Transverse colon (tissue), 4 donors: ENCODE measurements around the gene ZNF417. TPM values are rescaled to one million over a fixed set of nuclear protein-coding genes. Genes with fewer than 3 reads are reported as not detected.
"Not testable (repeated sequence)": the region's sequence is repeated elsewhere in the genome, so short reads cannot be mapped to it uniquely, and the experiment has no call there.

Experiments used
- DNase-seq: peaks from one replicate; pipeline ENCODE4 v3.0.0-alpha.2; 2019
- H3K27ac ChIP-seq, 4 donors: fragments of 200-600 bp; sonication (generic); 2 replicates each; pipeline ENCODE4 v1.5.1; 2016 to 2018; ENCODE audit warnings: inconsistent platforms in 4 of 4
- H3K27me3 ChIP-seq: fragments of 200-600 bp; sonication (generic); 2 replicates; pipeline ENCODE4 v1.5.1; 2017; ENCODE audit warnings: inconsistent platforms
- H3K36me3 ChIP-seq, 4 donors: fragments of 200-600 bp; sonication (generic); 2 replicates each; pipeline ENCODE4 v1.5.1; 2017 to 2019; ENCODE audit warnings: inconsistent platforms in 4 of 4
- H3K4me1 ChIP-seq, 4 donors: fragments of 200-600 bp; sonication (generic); 2 replicates each; pipeline ENCODE4 v1.5.1; 2017 to 2020; ENCODE audit warnings: inconsistent platforms in 4 of 4
- H3K4me3 ChIP-seq, 4 donors: fragments of 200-600 bp; sonication (generic); 1 replicate in 1 of 4; 2 replicates in 3 of 4; pipeline versions ENCODE4 v1.5.1 to v1.6.1; 2017 to 2019; ENCODE audit warnings: inconsistent platforms in 4 of 4
- H3K9me3 ChIP-seq, 2 donors: fragments of 200-600 bp; sonication (generic); 2 replicates each; pipeline ENCODE4 v1.5.1; 2017 to 2019; ENCODE audit warnings: inconsistent platforms in 2 of 2
- EP300 ChIP-seq: sonication (generic); formaldehyde crosslinking; IDR thresholded peaks from one replicate; pipeline ENCODE4 v1.6.1; 2017; ENCODE audit warnings: antibody characterized with exemption, low read depth
- POLR2A ChIP-seq: fragments of 450-650 bp; IDR thresholded peaks from one replicate; pipeline ENCODE4 v1.6.1; 2016; ENCODE audit warnings: antibody characterized with exemption, mild to moderate bottlenecking, moderate library complexity
- POLR2AphosphoS5 ChIP-seq, 3 donors: sonication (generic); formaldehyde crosslinking; IDR thresholded peaks; one replicate each; pipeline ENCODE4 v1.6.1; 2016; ENCODE audit warnings: antibody characterized with exemption in 3 of 3
- WGBS, 2 donors: methylation state at CpG; one replicate each; pipeline ENCODE4 v1.1.5; 2018; ENCODE audit warnings: low coverage in 1 of 2; 5-methylcytosine and 5-hydroxymethylcytosine counted together
- in situ Hi-C, 4 donors: fragments of 200-750 bp; cut with MboI; loops; one replicate each; pipeline versions ENCODE4 v1.15.0 to v1.15.1; 2017; ENCODE audit warnings: low sequenced_read_pairs in 3 of 4, low pct_ligation_motif_present in 1 of 4, low pct_unique_long_range_greater_than_20kb in 1 of 4
- intact Hi-C: fragments of 100-400 bp; cut with DNase I; formaldehyde crosslinking; loops from one replicate; pipeline ENCODE4 v1.15.1; 2023; ENCODE audit warnings: low total_unique reads
- total RNA-seq, 4 donors: library from RNA; depleted of rRNA; stranded (reverse); fragments of >200 nt; gene quantifications; one replicate each; pipeline ENCODE4 v1.1.0, GENCODE V29; 2016
- TF ChIP-seq, protein P1 (sequence below), 5 experiments: fragments of 200-600 bp in 3 of 5; fragments of 450-650 bp in 2 of 5; sonication (generic) in 3 of 5; IDR thresholded peaks; 1 replicate in 2 of 5; 2 replicates in 3 of 5; pipeline ENCODE4 v1.5.1; 2016 to 2017; ENCODE audit warnings: antibody characterized with exemption in 5 of 5, inconsistent platforms in 3 of 5, mild to moderate bottlenecking in 2 of 5, moderate library complexity in 1 of 5

ZNF417 gene
- total RNA-seq, 4 donors from 2014 or later = 9.8 to 119 (median 11.2) TPM

DNA sequence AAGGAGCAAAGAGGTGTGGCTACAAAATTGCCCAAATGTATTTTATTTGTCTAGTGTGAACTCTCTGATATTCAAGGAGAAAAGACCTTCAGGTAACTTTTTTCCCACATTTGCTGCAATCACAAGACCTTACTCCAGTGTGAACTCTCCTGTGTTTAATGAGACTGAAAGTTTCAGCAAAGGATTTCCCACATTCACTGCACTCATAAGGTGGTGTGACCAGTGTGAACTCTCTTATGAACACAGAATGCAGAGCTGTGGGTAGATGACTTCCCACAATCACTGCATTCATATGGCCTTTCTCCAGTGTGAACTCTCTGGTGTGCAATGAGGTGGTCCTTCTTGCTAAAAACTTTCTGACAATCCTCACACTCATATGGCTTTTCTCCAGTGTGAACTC lies 43.9 kb downstream of the ZNF417 start:
- Histone ChIP-seq H3K4me1 (no peaks in the 10 kb centered on the region), H3K27ac (no peak overlapping the region), H3K9me3 (peaks cover 60 to 88% of the 10 kb centered on the region in 2 donors), H3K27me3 (no peaks in the 10 kb centered on the region), H3K4me3 (no peak overlapping the region), H3K36me3 (peaks cover 0 to 49% (median 19%) of the 10 kb centered on the region in 4 donors)
- TF ChIP-seq POLR2A (no peak), EP300 (no peak), POLR2AphosphoS5 (IDR thresholded peaks at IDR 0.05) (no peak)
- TF ChIP-seq, protein P1, sequence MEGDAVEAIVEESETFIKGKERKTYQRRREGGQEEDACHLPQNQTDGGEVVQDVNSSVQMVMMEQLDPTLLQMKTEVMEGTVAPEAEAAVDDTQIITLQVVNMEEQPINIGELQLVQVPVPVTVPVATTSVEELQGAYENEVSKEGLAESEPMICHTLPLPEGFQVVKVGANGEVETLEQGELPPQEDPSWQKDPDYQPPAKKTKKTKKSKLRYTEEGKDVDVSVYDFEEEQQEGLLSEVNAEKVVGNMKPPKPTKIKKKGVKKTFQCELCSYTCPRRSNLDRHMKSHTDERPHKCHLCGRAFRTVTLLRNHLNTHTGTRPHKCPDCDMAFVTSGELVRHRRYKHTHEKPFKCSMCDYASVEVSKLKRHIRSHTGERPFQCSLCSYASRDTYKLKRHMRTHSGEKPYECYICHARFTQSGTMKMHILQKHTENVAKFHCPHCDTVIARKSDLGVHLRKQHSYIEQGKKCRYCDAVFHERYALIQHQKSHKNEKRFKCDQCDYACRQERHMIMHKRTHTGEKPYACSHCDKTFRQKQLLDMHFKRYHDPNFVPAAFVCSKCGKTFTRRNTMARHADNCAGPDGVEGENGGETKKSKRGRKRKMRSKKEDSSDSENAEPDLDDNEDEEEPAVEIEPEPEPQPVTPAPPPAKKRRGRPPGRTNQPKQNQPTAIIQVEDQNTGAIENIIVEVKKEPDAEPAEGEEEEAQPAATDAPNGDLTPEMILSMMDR (IDR thresholded peaks at IDR 0.05) = no peak
- no peak for DNase-seq
- intact Hi-C loops = no loop called here
- in situ Hi-C loops = no loop called here

DNA sequence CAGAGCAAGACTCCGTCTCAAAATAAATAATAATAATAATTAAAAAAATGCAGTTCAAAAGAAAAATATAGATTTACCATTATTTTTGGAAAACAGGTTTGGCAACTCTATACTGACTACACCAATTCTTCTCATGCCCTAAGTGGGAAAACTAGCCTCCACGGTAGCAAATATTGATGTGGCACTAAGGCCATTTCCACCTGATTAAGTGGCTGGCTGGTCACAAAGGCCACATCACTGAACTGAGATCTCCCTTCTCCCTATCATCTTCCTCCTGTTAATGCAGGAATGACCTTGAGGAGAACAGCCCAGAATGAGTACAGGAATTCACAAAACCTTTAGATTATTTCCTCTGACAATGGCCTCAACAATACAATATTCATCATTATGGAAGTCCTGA lies 46.2 kb downstream of the ZNF417 start:
- no peak overlapping the region for H3K27ac ChIP-seq
- intact Hi-C loops = no loop called here
- WGBS, 2 donors = 90 to 92% methylated on average over 1 to 2 of the region's 2 CpGs
- no peaks in the 10 kb centered on the region for H3K27me3 ChIP-seq
- no peak for DNase-seq
- H3K4me1 ChIP-seq = no peaks in the 10 kb centered on the region
- peaks cover 0 to 58% (median 29%) of the 10 kb centered on the region in 4 donors for H3K36me3 ChIP-seq
- TF ChIP-seq, protein P1 (IDR thresholded peaks at IDR 0.05) = no peak
- TF ChIP-seq POLR2AphosphoS5 (IDR thresholded peaks at IDR 0.05) (no peak), EP300 (no peak)
- no peak overlapping the region for H3K4me3 ChIP-seq
- in situ Hi-C loops = no loop called here
- peaks cover 61 to 91% of the 10 kb centered on the region in 2 donors for H3K9me3 ChIP-seq

DNA sequence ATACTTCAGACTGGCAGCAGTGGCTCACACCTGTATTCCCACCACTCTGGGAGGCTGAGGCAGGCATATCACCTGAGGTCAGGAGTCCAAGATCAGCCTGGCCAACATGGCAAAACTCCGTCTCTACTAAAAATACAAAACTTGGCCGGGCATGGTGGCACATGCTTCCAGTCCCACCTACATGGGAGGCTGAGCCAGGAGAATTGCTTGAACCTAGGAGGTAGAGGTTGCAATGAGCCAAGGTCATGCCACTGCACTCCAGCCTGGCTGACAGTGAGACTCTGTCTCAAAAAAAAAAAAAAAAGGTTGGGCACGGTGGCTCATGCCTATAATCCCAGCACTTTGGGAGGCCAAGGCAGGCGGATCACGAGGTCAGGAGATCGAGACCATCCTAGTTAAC lies 46.7 kb downstream of the ZNF417 start:
- H3K9me3 ChIP-seq = peaks cover 65 to 90% of the 10 kb centered on the region in 2 donors
- peaks cover 0 to 63% (median 31%) of the 10 kb centered on the region in 4 donors for H3K36me3 ChIP-seq
- DNase-seq, H3K27ac ChIP-seq, intact Hi-C loops, H3K27me3 ChIP-seq, H3K4me3 ChIP-seq, in situ Hi-C loops, H3K4me1 ChIP-seq: not testable (repeated sequence)
- WGBS, 2 donors = 93 to 100% methylated on average over 5 to 6 of the region's 6 CpGs

DNA sequence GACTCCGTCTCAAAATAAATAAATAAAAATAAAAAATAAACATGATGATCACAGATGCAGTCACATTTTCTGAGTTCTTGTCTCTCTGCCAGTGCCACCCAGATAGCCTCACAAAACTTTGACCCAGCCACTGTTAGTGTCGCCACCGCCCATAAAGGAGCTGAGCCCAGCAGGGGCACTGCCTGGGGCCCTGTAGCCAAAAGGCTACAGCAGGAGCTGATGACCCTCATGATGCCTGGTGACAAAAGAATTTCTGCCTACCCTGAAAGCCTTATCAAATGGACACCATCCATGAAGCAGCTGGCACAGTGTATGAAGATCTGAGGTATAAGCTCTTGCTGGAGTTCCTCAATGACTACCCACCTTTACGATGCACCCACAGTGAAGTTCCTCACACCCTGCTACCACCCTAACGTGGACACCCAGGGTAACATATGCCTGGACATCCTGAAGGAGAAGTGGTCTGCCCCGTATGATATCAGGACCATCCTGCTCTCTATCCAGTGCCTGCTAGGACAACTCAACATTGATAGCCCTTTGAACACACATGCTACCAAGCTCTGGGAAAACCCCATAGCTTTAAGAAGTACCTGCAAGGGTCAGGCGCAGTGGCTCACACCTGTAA lies 48.4 kb downstream of the ZNF417 start:
- in situ Hi-C loops (no loop called here), intact Hi-C loops (no loop called here)
- TF ChIP-seq POLR2A (no peak), EP300 (no peak), POLR2AphosphoS5 (IDR thresholded peaks at IDR 0.05) (no peak)
- TF ChIP-seq, protein P1 (IDR thresholded peaks at IDR 0.05) = no peak
- no peak for DNase-seq
- H3K4me3 ChIP-seq = no peak overlapping the region
- 93 to 100% methylated on average over 1 to 7 of the region's 7 CpGs for WGBS, 2 donors
- H3K9me3 ChIP-seq = peaks cover 59 to 82% of the 10 kb centered on the region in 2 donors
- H3K36me3 ChIP-seq = peaks cover 0 to 65% (median 32%) of the 10 kb centered on the region in 4 donors
- no peaks in the 10 kb centered on the region for H3K27me3 ChIP-seq
- no peak overlapping the region for H3K27ac ChIP-seq
- H3K4me1 ChIP-seq = no peaks in the 10 kb centered on the region

Other genes with a start within 250 kb of the ZNF417 start
- gene ZSCAN4, start 247.7 kb downstream of the ZNF417 start, total RNA-seq = not detected
- 10 to 100 TPM in 1 of 4 donors, 1 to 10 TPM in 3; 3.0 to 10.8 (median 7.4) TPM for gene ZNF551, start 234.6 kb downstream of the ZNF417 start, total RNA-seq
- 1 to 10 TPM; 1.1 to 2.2 (median 1.8) TPM for gene ZNF154, start 207.4 kb downstream of the ZNF417 start, total RNA-seq
- gene ZNF671, start 189.0 kb downstream of the ZNF417 start, total RNA-seq = 1 to 10 TPM in 3 of 4 donors, under 1 TPM in 1; 0.60 to 7.5 (median 4.7) TPM
- gene ZNF776, start 169.8 kb downstream of the ZNF417 start, total RNA-seq = 100 to 1,000 TPM in 1 of 4 donors, 10 to 100 TPM in 3; 15.0 to 120 (median 16.7) TPM
- 10 to 100 TPM; 20.8 to 79.2 (median 27.3) TPM for gene ZNF586, start 146.9 kb downstream of the ZNF417 start, total RNA-seq
- gene ZNF552, start 101.7 kb downstream of the ZNF417 start, total RNA-seq = 100 to 1,000 TPM in 1 of 4 donors, 10 to 100 TPM in 3; 41.2 to 145 (median 68.8) TPM
- gene ZNF587B, start 86.3 kb downstream of the ZNF417 start, total RNA-seq = 10 to 100 TPM; 16.1 to 34.4 (median 22.0) TPM
- 10 to 100 TPM; 22.4 to 61.0 (median 44.8) TPM for gene ZNF587, start 66.7 kb downstream of the ZNF417 start, total RNA-seq
- gene ZNF814, start 27.6 kb downstream of the ZNF417 start, total RNA-seq = 10 to 100 TPM; 11.5 to 25.1 (median 19.7) TPM
- gene ZNF418, start 18.8 kb upstream of the ZNF417 start, total RNA-seq = 1 to 10 TPM; 1.9 to 6.4 (median 4.0) TPM
- gene ZNF256, start 31.1 kb upstream of the ZNF417 start, total RNA-seq = 10 to 100 TPM in 1 of 4 donors, 1 to 10 TPM in 3; 3.8 to 13.5 (median 4.2) TPM
- not detected for gene C19orf18, start 57.9 kb upstream of the ZNF417 start, total RNA-seq
- gene ZNF606, start 86.2 kb upstream of the ZNF417 start, total RNA-seq = 10 to 100 TPM; 13.7 to 27.7 (median 16.2) TPM
- gene ZSCAN1, start 117.4 kb upstream of the ZNF417 start, total RNA-seq = not detected
- 10 to 100 TPM in 1 of 4 donors, 1 to 10 TPM in 3; 1.6 to 20.9 (median 2.1) TPM for gene ZNF135, start 142.7 kb upstream of the ZNF417 start, total RNA-seq
- 10 to 100 TPM; 30.4 to 50.0 (median 42.8) TPM for gene ZSCAN18, start 181.6 kb upstream of the ZNF417 start, total RNA-seq
- 1 to 10 TPM in 3 of 4 donors, under 1 TPM in 1; 0.60 to 5.5 (median 4.0) TPM for gene ZNF329, start 234.2 kb upstream of the ZNF417 start, total RNA-seq